Right lung (tissue), 10 donors: ENCODE data around the gene CGNL1. TPM values are rescaled to one million over a fixed set of nuclear protein-coding genes. Genes with fewer than 3 reads are reported as not detected.

Experiments used
- DNase-seq, 2 donors: peaks; one replicate each; pipeline ENCODE4 v3.0.0-alpha.2; 2013
- long read RNA-seq, 8 donors: transcript quantifications; one replicate each; lab custom pipeline, GENCODE V29; 2026
- polyA plus RNA-seq, 5 donors: library from polyadenylated mRNA; unstranded; fragments of 120-200 nt; gene quantifications; one replicate each; pipeline versions ENCODE4 v1.2.1 to v1.2.3, GENCODE V29; 2013; ENCODE audit warnings: inconsistent platforms in 1 of 5, low replicate concordance in 1 of 5; ENCODE audit not compliant: insufficient read length in 5 of 5, insufficient read depth in 1 of 5

The CGNL1 gene, protein sequence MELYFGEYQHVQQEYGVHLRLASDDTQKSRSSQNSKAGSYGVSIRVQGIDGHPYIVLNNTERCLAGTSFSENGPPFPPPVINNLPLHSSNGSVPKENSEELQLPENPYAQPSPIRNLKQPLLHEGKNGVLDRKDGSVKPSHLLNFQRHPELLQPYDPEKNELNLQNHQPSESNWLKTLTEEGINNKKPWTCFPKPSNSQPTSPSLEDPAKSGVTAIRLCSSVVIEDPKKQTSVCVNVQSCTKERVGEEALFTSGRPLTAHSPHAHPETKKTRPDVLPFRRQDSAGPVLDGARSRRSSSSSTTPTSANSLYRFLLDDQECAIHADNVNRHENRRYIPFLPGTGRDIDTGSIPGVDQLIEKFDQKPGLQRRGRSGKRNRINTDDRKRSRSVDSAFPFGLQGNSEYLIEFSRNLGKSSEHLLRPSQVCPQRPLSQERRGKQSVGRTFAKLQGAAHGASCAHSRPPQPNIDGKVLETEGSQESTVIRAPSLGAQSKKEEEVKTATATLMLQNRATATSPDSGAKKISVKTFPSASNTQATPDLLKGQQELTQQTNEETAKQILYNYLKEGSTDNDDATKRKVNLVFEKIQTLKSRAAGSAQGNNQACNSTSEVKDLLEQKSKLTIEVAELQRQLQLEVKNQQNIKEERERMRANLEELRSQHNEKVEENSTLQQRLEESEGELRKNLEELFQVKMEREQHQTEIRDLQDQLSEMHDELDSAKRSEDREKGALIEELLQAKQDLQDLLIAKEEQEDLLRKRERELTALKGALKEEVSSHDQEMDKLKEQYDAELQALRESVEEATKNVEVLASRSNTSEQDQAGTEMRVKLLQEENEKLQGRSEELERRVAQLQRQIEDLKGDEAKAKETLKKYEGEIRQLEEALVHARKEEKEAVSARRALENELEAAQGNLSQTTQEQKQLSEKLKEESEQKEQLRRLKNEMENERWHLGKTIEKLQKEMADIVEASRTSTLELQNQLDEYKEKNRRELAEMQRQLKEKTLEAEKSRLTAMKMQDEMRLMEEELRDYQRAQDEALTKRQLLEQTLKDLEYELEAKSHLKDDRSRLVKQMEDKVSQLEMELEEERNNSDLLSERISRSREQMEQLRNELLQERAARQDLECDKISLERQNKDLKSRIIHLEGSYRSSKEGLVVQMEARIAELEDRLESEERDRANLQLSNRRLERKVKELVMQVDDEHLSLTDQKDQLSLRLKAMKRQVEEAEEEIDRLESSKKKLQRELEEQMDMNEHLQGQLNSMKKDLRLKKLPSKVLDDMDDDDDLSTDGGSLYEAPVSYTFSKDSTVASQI
- 10 to 100 TPM; 20.9 to 39.8 (median 28.7) TPM for polyA plus RNA-seq
- long read RNA-seq, donor 1, partial matches to known transcripts, result 27 of 27 reads
- long read RNA-seq, donor 1, other reads (novel, unspliced or antisense), result 0 of 27 reads
- long read RNA-seq, donor 2, full-length matches to known transcripts, result 1 of 1 reads
- long read RNA-seq, donor 2, partial matches to known transcripts, result 0 of 1 reads
- long read RNA-seq, donor 2, other reads (novel, unspliced or antisense), result 0 of 1 reads
- long read RNA-seq, donor 3, full-length matches to known transcripts, result 1 of 10 reads
- long read RNA-seq, donor 3, partial matches to known transcripts, result 9 of 10 reads
- long read RNA-seq, donor 3, other reads (novel, unspliced or antisense), result 0 of 10 reads
- long read RNA-seq, donor 4, partial matches to known transcripts, result 17 of 17 reads
- long read RNA-seq, donor 4, other reads (novel, unspliced or antisense), result 0 of 17 reads
- long read RNA-seq, donor 5, full-length matches to known transcripts, result 1 of 20 reads
- long read RNA-seq, donor 5, partial matches to known transcripts, result 19 of 20 reads
- long read RNA-seq, donor 5, other reads (novel, unspliced or antisense), result 0 of 20 reads
- long read RNA-seq, donor 6, partial matches to known transcripts, result 8 of 8 reads
- long read RNA-seq, donor 6, other reads (novel, unspliced or antisense), result 0 of 8 reads
- long read RNA-seq, donor 7, result 0 reads
- long read RNA-seq, donor 8, result 0 reads

DNA sequence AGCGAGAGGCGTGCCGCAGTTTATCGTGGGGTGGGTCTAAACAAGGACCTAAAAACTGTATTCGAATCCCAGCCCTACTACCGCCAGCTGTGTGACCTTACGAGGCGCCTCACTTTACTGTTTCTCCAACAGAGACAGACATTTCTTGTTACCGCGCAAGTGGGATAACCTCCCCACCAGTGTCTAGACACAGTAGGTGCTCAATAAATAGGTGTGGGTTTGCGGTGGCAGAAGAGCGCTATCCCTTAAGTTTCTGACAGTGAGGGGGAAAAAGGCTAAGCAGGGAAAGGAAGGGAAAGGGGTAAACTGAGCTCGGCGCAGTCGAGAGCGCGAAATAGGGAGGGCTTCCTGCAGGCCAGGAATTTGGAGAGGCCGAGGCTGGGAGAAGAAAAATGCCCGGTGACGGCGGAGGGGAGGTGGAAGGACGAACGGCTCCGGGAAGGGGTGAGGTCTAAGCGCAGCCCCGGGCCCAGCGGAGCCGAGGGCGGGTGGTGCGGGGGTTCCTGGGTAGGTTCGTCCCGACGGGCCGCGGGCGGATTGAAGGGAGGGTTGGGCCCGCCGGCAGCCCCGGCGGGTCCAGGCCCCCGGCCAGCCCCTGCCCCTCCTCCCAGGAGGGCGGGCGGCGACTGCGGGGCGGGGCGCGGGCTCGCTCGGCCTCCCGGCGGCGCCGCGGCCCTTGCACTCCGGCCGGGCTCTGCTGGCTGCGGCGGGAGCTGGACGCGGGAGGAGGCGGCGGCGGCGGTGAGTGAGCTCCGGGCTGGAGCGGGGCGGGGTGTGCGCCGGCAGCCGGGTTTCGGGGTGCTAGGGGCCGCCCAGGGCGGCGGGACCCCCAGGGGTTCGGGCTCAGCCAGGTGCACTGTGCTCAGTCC is at the start of gene CGNL1:
Gene CGNL1 (plus strand): TSS at position 679 of the 869 bp plus-strand sequence. CDS start 61,495 bp downstream, outside the sequence.
- peak; percentile 51 to 56 for DNase-seq

DNA sequence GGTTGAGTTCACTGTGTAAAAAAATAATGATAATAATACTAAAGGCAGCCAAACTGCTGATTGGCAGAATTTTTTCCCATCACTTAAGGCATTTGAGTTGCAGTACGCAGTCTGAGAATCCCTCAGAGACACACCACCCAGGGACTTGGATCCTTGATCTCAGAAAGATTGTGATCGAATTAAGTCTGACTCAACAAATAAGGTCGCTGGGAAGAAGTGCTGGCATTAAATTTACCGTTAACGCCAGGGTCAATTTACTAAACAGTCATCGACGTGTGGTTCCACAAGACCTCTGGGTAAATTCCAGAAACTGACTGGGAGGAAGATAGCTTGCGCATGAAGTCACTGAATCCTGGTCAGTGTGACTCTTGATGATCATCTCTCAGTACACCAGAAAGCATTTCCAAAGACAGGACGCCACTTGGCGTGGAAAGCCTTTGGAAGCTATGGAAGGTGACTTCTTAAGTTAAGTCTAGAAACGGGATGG is 48.3 kb upstream of the CGNL1 start:
- no peak for DNase-seq

DNA sequence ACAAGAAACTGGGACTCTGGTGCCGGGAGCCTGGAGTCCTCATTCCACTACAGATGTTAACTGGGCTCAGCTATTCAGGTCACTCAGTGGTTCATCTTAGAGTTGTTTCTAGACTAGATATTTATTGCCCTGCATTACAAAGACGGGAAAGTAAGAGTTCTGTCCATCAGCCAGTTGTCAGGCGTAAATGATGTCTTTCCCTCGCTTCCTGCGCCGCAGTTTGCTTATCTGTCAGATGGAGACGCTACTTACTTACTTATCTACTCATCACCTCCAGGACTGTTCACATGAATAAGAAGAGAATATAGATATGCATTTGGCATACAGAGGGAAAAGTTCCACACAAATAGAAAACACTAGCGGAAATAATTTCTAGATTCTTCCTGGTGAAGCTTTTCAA is 47.8 kb upstream of the CGNL1 start:
- DNase-seq, result no peak

DNA sequence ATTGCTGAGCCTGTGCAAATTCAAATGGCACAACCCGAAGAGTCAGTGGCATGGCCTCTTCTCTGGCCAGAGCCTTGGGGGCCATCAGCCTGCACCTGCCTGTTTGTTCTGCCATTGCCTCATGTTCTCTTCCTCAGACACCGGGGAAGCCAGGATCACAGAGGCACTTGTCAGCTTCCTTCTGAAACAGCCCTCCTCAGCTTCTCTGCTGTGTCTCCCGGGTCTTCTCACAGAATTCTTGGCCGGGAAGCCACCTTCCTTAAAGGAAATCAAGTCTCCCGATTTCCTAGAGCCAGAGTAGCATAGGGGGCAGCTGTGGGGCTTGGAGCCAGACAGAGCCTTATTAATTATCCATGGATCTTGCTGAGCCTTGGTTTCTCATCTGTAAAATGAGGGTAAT is 47.4 kb upstream of the CGNL1 start:
- no peak for DNase-seq

DNA sequence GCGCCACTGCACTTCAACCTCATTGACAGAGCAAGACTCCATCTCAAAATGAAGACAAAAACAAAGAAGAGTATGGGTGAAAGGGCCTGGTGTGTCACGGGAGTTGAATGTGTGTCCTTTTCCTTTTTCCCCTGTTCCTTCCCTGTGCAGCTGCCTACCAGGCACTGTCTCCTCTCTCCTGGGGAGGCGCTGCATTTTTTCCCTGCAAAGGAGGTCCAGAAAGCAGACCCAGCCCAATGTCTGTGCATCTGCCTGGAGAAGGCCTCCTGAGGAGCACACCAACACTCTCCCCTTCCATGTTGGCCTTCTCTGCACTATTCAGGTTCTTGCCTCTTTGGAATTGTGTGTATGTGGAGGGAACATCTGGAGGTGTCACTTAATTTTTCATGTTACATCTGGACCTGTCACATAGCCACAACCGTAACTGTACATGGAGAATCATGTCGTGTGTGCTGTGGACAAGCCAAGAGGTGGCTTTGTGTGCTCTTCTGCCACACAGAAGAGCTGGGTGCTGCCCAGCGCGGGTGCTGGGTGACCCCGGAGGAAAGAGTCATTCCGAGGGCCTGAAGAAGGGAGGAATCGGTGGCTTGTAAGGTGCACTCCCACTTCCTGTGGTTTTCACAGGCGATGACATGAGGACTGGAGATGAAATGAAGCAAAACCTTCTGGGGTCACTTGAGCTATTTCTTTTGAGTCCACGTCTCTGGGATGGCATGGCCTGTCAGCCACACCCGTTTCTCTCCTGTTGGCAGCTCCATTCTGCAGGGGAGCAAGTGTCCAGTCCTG is 46.5 kb upstream of the CGNL1 start:
- DNase-seq, result no peak

DNA sequence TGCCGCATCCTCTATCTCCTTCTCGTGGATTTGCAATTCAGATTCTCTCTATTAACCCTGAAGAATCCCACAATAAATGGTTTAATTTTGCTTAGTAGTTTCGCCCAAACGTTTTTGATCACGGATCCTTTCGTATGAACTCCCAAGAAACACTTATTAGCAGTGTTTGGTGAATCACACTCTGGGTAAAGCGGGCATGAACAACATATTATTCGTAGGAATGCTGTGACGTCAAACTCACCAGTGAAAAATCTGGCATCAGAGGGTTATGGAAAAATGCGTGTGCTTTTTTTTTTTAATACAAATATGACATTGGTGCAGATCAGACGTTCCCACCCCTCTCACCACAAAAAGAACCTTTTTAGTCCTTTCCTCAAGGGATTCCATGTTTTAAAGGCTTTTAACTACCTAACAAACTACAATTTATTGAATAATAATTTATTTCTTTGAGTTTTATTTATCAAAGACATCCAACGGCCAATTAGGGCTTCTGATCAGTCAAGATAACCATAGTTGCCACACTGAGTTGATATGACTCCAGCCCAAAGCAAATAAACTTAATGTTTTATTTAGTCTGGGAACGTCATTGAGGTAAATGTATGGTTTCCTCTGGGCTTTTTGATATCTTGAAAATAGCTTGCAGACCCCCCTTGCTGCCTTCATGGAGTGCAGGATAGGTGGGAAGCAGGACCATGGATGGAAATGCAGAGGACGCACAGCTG is 45.5 kb upstream of the CGNL1 start:
- DNase-seq, result no peak

DNA sequence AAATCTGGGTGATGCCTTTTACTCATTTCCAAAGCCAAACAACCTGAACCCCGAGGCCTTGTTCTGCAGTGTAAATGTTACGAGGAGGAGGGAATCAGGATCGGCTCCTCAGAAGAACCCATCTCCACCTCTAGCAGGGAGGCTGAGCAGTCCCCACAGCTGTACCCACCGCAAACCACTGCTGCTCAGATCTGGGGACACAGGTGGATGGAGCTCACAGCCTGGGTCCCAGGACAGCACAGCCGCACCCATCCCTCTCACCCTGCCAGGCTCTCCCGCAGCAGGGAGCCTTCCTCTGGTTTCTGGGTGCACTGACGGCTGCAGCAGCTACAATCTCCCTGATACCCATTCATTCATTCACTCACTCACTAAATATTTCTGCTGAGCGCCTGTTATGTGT is 44.0 kb upstream of the CGNL1 start:
- no peak for DNase-seq

DNA sequence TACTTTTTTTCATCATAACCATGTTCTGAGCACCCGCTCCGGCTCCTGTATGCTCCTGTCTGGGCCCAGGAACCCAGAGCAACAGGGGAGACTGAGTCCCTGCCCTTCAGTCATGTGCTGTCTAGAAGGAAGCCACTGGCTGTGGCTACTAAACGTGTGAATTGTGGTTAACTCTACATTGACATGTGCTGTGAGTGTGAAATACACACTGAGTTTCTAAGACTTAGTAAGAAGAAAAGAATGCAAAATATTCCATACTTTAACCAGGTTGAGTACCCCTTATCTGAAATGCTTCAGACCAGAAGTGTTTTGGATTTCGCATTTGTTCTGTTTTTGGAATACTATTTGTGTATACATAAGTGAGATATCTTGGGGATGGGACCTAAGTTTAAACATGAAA is 42.8 kb upstream of the CGNL1 start:
- DNase-seq, result no peak

DNA sequence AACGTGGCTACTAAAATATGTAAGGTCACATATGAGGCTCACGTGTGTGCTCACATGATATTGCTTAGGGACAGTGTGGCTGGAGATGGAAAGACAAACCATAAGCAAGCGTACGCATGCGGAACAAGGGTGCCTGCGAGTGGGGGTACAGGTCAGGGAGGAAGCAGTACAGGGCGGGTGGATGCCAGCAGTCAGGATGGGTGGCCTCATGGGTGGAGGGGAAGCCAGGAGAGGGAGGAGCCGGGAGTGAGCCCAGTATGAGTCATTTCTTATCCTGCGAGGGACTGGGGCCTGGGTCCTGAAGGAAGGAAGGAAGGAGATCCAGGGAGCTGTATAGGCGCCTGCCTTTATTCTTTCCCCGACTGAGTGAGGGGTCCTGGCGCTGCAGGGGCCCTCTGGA is 42.0 kb upstream of the CGNL1 start:
- DNase-seq, result no peak

DNA sequence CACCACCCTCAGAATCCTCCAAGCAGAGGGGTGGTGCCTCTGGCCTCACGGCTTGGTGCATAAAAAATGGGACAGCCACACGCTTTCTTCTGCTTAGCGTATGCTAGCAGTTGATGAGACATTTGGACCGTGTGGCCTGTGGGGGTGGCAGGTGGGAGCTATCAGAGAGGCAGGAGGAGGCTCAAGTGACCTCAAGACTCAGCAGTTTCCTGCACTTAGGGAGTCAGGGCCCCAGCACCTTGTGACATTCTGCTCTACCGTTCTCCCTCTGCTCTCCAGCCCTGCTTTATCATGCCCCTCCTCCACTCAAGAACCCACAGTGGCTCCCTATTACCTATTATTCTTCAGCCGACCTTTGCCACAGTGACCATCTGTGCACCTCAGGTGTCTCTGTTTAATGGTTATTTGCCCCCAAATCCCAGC is 41.0 kb upstream of the CGNL1 start:
- DNase-seq, result no peak

DNA sequence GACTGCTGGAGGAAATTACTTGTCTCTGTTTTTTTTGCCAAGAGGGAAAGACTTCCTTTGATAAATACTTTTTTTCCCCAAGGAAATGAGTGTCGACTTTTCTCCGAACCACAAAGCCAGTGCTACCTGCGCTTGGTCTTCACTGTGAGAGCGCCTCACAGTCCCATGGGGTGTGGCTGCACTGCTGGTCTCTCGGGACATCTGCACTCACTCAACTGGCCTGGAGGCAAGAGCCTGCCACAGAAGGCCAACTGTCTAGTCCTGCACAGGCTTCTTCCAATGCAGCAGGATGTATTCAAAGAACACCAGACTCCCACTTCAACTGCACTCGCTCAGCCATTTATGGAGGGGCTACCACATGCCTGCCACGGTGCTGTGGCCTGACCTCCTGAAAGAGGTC is 40.6 kb upstream of the CGNL1 start:
- DNase-seq, result no peak

DNA sequence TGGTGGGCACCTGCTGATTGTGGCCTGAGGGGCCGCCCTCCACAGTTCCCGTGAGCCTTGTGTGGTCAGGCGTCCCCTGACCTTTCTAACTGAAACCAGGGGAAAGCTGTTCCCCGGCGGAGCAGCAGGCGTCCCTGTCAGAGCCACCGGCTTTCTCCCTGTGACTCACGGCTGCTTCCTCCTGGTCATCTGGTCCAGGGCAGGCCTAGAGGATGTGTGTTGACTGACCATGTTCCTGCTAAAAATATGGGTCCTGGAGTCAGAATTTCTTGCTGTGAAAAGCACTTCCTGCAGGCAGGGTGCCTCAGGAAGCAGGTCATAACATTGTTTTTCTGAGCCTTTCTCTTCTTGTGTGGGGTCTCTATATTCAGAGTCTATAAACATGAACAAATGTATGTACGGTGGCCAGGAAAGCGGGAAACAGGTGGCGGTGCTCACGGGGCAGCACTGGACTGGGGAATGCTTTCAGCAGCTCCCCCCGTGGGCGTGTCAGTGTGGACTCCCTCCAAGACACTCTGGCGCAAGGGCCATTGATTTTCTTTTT is 38.4 kb upstream of the CGNL1 start:
- DNase-seq, result no peak

DNA sequence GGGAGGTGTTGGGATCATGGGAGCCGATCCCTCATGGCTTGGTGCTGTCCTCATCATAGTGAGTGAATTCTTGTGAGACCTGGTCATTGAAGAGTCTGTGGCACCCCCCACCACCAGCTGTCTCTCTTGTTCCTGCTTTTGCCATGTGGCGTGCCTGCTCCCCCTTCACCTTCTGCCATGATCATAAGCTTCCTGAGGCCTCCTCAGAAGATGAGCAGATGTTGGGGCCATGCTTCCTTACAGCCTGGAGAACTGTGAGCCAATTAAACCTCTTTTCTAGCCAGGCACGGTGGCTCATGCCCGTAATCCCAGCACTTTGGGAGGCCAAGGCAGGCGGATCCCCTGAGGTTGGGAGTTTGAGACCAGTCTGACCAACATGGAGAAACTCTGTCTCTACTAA is 37.0 kb upstream of the CGNL1 start:
- DNase-seq, result no peak

DNA sequence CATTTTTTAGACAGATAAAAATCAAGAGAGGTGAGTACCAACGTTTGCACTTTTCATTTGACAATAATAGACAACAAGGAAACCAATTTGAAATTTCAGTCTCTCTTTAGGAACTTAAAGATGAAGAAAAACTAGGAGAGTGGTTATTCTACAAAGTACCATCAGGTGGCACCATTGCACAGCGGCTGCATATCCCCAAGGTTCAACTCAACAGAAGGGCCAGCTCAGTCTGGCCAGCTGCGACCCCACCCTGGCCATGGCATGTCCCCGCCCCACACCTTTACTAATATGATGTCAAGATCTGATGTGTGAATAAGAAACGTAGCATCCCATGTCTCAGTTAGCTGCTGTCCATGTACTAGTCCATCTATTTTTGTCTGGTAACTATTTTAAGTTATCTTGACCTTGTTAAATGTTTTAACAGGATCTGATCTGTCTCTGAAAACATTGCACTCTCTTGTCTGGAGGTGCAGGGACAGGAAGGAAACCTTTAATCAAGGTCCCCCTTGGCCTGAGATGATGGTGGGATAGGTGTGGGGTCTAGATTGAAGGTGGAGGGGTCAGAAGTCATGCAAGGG is 35.5 kb upstream of the CGNL1 start:
- peak; percentile 56 to 69 for DNase-seq

DNA sequence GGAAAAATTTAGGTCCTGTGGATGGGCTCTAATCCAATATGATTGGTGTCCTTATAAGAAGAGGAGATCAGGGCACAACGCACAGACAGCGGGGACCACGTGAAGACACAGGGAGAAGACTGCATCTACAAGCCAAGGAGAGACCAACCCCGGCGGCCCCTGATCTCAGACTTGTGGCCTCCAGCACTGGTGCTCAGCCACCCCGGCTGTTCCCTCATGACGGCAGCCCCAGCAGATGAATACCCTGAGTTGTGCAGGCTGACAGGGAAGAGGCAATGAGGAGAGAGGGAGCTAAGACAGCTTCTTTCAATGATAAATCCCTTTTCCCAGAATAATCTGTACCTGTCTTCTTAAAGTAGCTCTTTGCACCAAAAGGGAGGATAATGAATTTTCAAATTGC is 33.3 kb upstream of the CGNL1 start:
- no peak for DNase-seq

DNA sequence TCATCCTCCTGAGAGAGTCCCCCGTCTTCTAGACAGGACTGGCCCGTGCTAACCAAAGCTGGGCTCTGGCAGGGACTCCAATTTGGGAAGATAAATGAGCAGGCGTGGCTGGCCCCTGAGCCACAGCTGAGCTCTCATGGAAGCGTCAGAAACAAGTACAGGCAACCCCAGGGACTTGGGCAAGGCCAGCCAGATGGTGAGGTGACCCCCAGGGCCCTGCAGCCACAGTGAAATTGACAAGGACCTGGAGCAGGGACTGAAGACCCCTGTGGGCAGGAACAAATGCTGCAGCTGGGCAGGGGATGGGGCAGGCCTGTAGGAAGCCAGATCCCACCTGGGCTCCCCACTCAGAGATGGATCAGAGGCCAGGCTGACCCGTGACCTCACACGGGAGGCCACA is 32.8 kb upstream of the CGNL1 start:
- no peak for DNase-seq

DNA sequence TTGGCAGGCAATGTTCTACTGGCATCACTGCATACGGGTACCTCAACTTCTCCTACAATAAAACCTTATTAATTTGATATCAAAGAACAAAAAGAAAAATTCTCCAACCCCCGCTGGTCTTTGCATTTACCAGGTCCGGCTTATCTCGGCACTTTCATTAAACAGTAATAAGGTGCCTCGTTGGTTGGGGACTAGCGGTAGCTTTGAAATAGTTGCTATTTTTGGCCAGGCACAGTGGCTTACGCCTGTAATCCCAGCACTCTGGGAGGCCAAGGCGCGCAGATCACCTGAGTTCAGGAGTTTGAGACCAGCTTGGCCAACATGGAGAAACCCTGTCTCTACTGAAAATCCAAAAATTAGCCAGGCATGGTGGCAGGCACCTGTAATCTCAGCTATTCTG is 32.0 kb upstream of the CGNL1 start:
- DNase-seq, result no peak
